WTC11 (cell line): Measurements from ENCODE around the gene CCDC149. TPM values are rescaled to one million over a fixed set of nuclear protein-coding genes. Genes with fewer than 3 reads are reported as not detected.

Experiments
- AFF4 ChIP-seq: sonication (generic); formaldehyde crosslinking; IDR thresholded peaks from 2 replicates; pipeline ENCODE4 v1.8.1; 2023; ENCODE audit warnings: mild to moderate bottlenecking, missing genetic modification reagents, borderline replicate concordance
- AR ChIP-seq: fragments of 250-450 bp; sonication (Bioruptor Pico); IDR thresholded peaks from 2 replicates; pipeline ENCODE4 v1.9.0; 2021; ENCODE audit warnings: mild to moderate bottlenecking
- ATF1 ChIP-seq: sonication (generic); formaldehyde crosslinking; IDR thresholded peaks from 2 replicates; pipeline ENCODE4 v1.8.1; 2023; ENCODE audit warnings: mild to moderate bottlenecking, moderate library complexity, missing genetic modification reagents
- ATF3 ChIP-seq: sonication (generic); formaldehyde crosslinking; conservative IDR thresholded peaks from 2 replicates; pipeline ENCODE4 v1.8.1; 2022; ENCODE audit warnings: mild to moderate bottlenecking, missing genetic modification reagents
- CBFB ChIP-seq: sonication (generic); formaldehyde crosslinking; IDR thresholded peaks from 2 replicates; pipeline ENCODE4 v1.8.1; 2022; ENCODE audit warnings: mild to moderate bottlenecking, low read depth, missing genetic modification reagents
- E2F1 ChIP-seq: sonication (generic); formaldehyde crosslinking; IDR thresholded peaks from 2 replicates; pipeline ENCODE4 v1.8.0; 2022; ENCODE audit warnings: mild to moderate bottlenecking, missing genetic modification reagents
- ETV6 ChIP-seq: sonication (generic); formaldehyde crosslinking; IDR thresholded peaks from 2 replicates; pipeline ENCODE4 v1.8.1; 2022; ENCODE audit warnings: mild to moderate bottlenecking, missing genetic modification reagents
- FOXJ3 ChIP-seq: sonication (generic); formaldehyde crosslinking; IDR thresholded peaks from 2 replicates; pipeline ENCODE4 v1.9.0; 2021; ENCODE audit warnings: missing genetic modification reagents, mild to moderate bottlenecking, borderline replicate concordance
- FOXK1 ChIP-seq: sonication (generic); formaldehyde crosslinking; IDR thresholded peaks from 2 replicates; pipeline ENCODE4 v1.8.0; 2022; ENCODE audit warnings: mild to moderate bottlenecking, moderate library complexity, missing genetic modification reagents
- GABPB1 ChIP-seq: sonication (generic); formaldehyde crosslinking; IDR thresholded peaks from 2 replicates; pipeline ENCODE4 v1.8.1; 2023; ENCODE audit warnings: mild to moderate bottlenecking, missing genetic modification reagents
- GTF2I ChIP-seq: fragments of 250-450 bp; sonication (Bioruptor Pico); conservative IDR thresholded peaks from 2 replicates; pipeline ENCODE4 v1.4.0; 2021; ENCODE audit warnings: mild to moderate bottlenecking
- JAZF1 ChIP-seq: fragments of 250-450 bp; sonication (Bioruptor Pico); IDR thresholded peaks from 2 replicates; pipeline ENCODE4 v1.9.0; 2021; ENCODE audit warnings: moderate library complexity, mild to moderate bottlenecking, inconsistent platforms
- MXD4 ChIP-seq: fragments of 250-450 bp; sonication (Bioruptor Pico); IDR thresholded peaks from 2 replicates; pipeline ENCODE4 v1.8.0; 2021; ENCODE audit warnings: mild to moderate bottlenecking, moderate library complexity, borderline replicate concordance
- MYBL2 ChIP-seq: sonication (generic); formaldehyde crosslinking; IDR thresholded peaks from 2 replicates; pipeline ENCODE4 v1.8.1; 2023; ENCODE audit warnings: mild to moderate bottlenecking, moderate library complexity, missing genetic modification reagents
- NFE2L1 ChIP-seq: sonication (generic); formaldehyde crosslinking; IDR thresholded peaks from 2 replicates; pipeline ENCODE4 v1.8.1; 2023; ENCODE audit warnings: missing genetic modification reagents
- STAT6 ChIP-seq: sonication (generic); formaldehyde crosslinking; conservative IDR thresholded peaks from 2 replicates; pipeline ENCODE4 v1.8.1; 2023; ENCODE audit warnings: mild to moderate bottlenecking, low read depth, missing genetic modification reagents, moderate library complexity
- TEAD1 ChIP-seq: sonication (generic); formaldehyde crosslinking; IDR thresholded peaks from 2 replicates; pipeline ENCODE4 v1.8.0; 2022; ENCODE audit warnings: mild to moderate bottlenecking, missing genetic modification reagents
- TP53 ChIP-seq: sonication (generic); formaldehyde crosslinking; IDR thresholded peaks from 2 replicates; pipeline ENCODE4 v1.8.1; 2023; ENCODE audit warnings: mild to moderate bottlenecking, missing genetic modification reagents
- USF1 ChIP-seq: sonication (generic); formaldehyde crosslinking; IDR thresholded peaks from 2 replicates; pipeline ENCODE4 v1.8.0; 2022; ENCODE audit warnings: mild to moderate bottlenecking, missing genetic modification reagents
- ZMAT4 ChIP-seq: fragments of 250-450 bp; sonication (Bioruptor Pico); IDR thresholded peaks from 2 replicates; pipeline ENCODE4 v1.9.0; 2021; ENCODE audit warnings: mild to moderate bottlenecking
- ZNF121 ChIP-seq: sonication (generic); formaldehyde crosslinking; IDR thresholded peaks from 2 replicates; pipeline ENCODE4 v1.8.0; 2023; ENCODE audit warnings: missing genetic modification reagents
- ZNF138 ChIP-seq: sonication (generic); formaldehyde crosslinking; conservative IDR thresholded peaks from 2 replicates; pipeline ENCODE4 v1.8.1; 2022; ENCODE audit warnings: mild to moderate bottlenecking, moderate library complexity, missing genetic modification reagents
- ZNF219 ChIP-seq: sonication (generic); formaldehyde crosslinking; IDR thresholded peaks from 2 replicates; pipeline ENCODE4 v1.8.0; 2023; ENCODE audit warnings: missing genetic modification reagents, mild to moderate bottlenecking, borderline replicate concordance
- ZNF232 ChIP-seq: sonication (generic); formaldehyde crosslinking; IDR thresholded peaks from 2 replicates; pipeline ENCODE4 v1.8.0; 2022; ENCODE audit warnings: mild to moderate bottlenecking, missing genetic modification reagents
- ZSCAN18 ChIP-seq: fragments of 250-450 bp; sonication (Bioruptor Pico); IDR thresholded peaks from 2 replicates; pipeline ENCODE4 v2.1.2; 2022; ENCODE audit warnings: mild to moderate bottlenecking, moderate library complexity
- total RNA-seq: library from RNA; stranded (reverse); gene quantifications from 3 replicates; pipeline ENCODE4 v1.2.3, GENCODE V29; 2021

CCDC149 gene
- total RNA-seq, 1 experiment from 2014 or later: 3.9 TPM

GRCh38 chr4:24799544-24800324 lies 113.1 kb downstream of the CCDC149 start (continued):
- TF ChIP-seq ZNF232 (CRISPR knock-in tag) (no peak), USF1 (CRISPR knock-in tag) (no peak), ZMAT4 (no peak), E2F1 (peak; percentile 62; the same call in 1 of the 2 replicates), TP53 (CRISPR knock-in tag) (0 out of 2 replicates have a peak, but pooled peaks have one; percentile 57), ATF3 (CRISPR knock-in tag) (no peak), NFE2L1 (CRISPR knock-in tag) (0 out of 2 replicates have a peak, but pooled peaks have one; percentile 38), AR (CRISPR knock-in tag) (no peak), FOXJ3 (CRISPR knock-in tag) (no peak), TEAD1 (CRISPR knock-in tag) (peak; percentile 62; the same call in 1 of the 2 replicates), ETV6 (CRISPR knock-in tag) (no peak; the same call in 1 of the 2 replicates), JAZF1 (no peak), ZSCAN18 (CRISPR knock-in tag) (no peak), AFF4 (CRISPR knock-in tag) (no peak), CBFB (CRISPR knock-in tag) (no peak), ZNF138 (CRISPR knock-in tag) (peak; percentile 85; the same call in 1 of the 2 replicates), ZNF121 (CRISPR knock-in tag) (no peak; the same call in 1 of the 2 replicates), GTF2I (CRISPR knock-in tag) (no peak), GABPB1 (CRISPR knock-in tag) (no peak), MYBL2 (0 out of 2 replicates have a peak, but pooled peaks have one; percentile 44), ZNF219 (CRISPR knock-in tag) (no peak), MXD4 (CRISPR knock-in tag) (no peak), FOXK1 (CRISPR knock-in tag) (no peak; the same call in 1 of the 2 replicates), ATF1 (CRISPR knock-in tag) (no peak), STAT6 (CRISPR knock-in tag) (no peak)
